HEK293 (cell line): ENCODE results near the gene KCP.

ENCODE experiments used
- CTCF ChIA-PET: fragments of 350-600 bp; formaldehyde crosslinking; extraction: SDS; loops from one replicate; lab custom pipeline; 2021; ENCODE audit warnings: antibody characterized with exemption; lab: Yijun Ruan, JAX
- POLR2A ChIA-PET: fragments of 300-600 bp; formaldehyde crosslinking; extraction: SDS; loops from one replicate; lab custom pipeline; 2020; ENCODE audit warnings: antibody characterized with exemption, inconsistent platforms; lab: Yijun Ruan, JAX
- H3K27ac ChIP-seq: fragments of 200-500 bp; sonication (Bioruptor generic); 2 replicates; pipeline ENCODE4 v1.5.1; 2014; ENCODE audit warnings: low read depth, low read length, control low read depth, inconsistent platforms; ENCODE audit errors: extremely low read depth
- H3K36me3 ChIP-seq, 2 experiments: fragments of 200-500 bp in 1 of 2; sonication (Bioruptor generic) in 1 of 2; 1 replicate in 1 of 2; 2 replicates in 1 of 2; pipeline ENCODE4 v1.5.1; 2014 to 2017; ENCODE audit warnings: inconsistent platforms in 2 of 2, low read length in 2 of 2; ENCODE audit not compliant: control insufficient read depth in 2 of 2, insufficient read depth in 1 of 2
- H3K4me1 ChIP-seq: fragments of 200-500 bp; sonication (Bioruptor generic); 2 replicates; pipeline ENCODE4 v1.5.1; 2014; ENCODE audit warnings: mild to moderate bottlenecking, low read length, inconsistent platforms; ENCODE audit not compliant: control insufficient read depth, insufficient read depth
- H3K4me3 ChIP-seq: 2 replicates; pipeline ENCODE4 v1.5.1; 2011; ENCODE audit warnings: low read depth, mild to moderate bottlenecking, control low read depth, low read length, moderate library complexity
- H3K9me3 ChIP-seq: fragments of 200-500 bp; sonication (Bioruptor generic); 2 replicates; pipeline ENCODE4 v1.5.1; 2014; ENCODE audit warnings: low read depth, low read length, inconsistent platforms; ENCODE audit not compliant: control insufficient read depth, insufficient read depth
- BCL11A ChIP-seq: fragments of 450-650 bp; formaldehyde crosslinking; IDR thresholded peaks from 2 replicates; pipeline ENCODE4 v1.5.1; 2016; ENCODE audit warnings: low read depth, missing biosample characterization, missing genetic modification characterization
- GLIS1 ChIP-seq: fragments of 450-650 bp; formaldehyde crosslinking; IDR thresholded peaks from 2 replicates; pipeline ENCODE4 v1.5.1; 2016; ENCODE audit warnings: missing biosample characterization, missing genetic modification characterization
- GLIS2 ChIP-seq: fragments of 450-650 bp; formaldehyde crosslinking; IDR thresholded peaks from 2 replicates; pipeline ENCODE4 v1.5.1; 2016; ENCODE audit warnings: missing biosample characterization, missing genetic modification characterization
- KLF9 ChIP-seq: fragments of 450-650 bp; formaldehyde crosslinking; IDR thresholded peaks from 2 replicates; pipeline ENCODE4 v1.5.1; 2016; ENCODE audit warnings: missing biosample characterization, missing genetic modification characterization, low read depth
- PATZ1 ChIP-seq: fragments of 450-650 bp; formaldehyde crosslinking; IDR thresholded peaks from 2 replicates; pipeline ENCODE4 v1.5.1; 2016; ENCODE audit warnings: missing biosample characterization, missing genetic modification characterization
- SCRT2 ChIP-seq: fragments of 450-650 bp; formaldehyde crosslinking; IDR thresholded peaks from 2 replicates; pipeline ENCODE4 v1.5.1; 2016; ENCODE audit warnings: missing biosample characterization, missing genetic modification characterization
- SP7 ChIP-seq: fragments of 450-650 bp; formaldehyde crosslinking; IDR thresholded peaks from 2 replicates; pipeline ENCODE4 v1.5.1; 2016; ENCODE audit warnings: missing biosample characterization, missing genetic modification characterization
- ZBTB17 ChIP-seq: fragments of 450-650 bp; formaldehyde crosslinking; IDR thresholded peaks from 2 replicates; pipeline ENCODE4 v1.5.1; 2016; ENCODE audit warnings: missing biosample characterization, missing genetic modification characterization
- ZBTB20 ChIP-seq: fragments of 450-650 bp; formaldehyde crosslinking; IDR thresholded peaks from 2 replicates; pipeline ENCODE4 v1.5.1; 2016; ENCODE audit warnings: missing biosample characterization, missing genetic modification characterization
- ZBTB8A ChIP-seq: fragments of 450-650 bp; formaldehyde crosslinking; IDR thresholded peaks from 2 replicates; pipeline ENCODE4 v1.5.1; 2016; ENCODE audit warnings: missing biosample characterization, missing genetic modification characterization
- ZEB2 ChIP-seq: fragments of 450-650 bp; formaldehyde crosslinking; IDR thresholded peaks from 2 replicates; pipeline ENCODE4 v1.5.1; 2016; ENCODE audit warnings: missing biosample characterization, missing genetic modification characterization
- ZFP69B ChIP-seq: fragments of 450-650 bp; formaldehyde crosslinking; IDR thresholded peaks from 2 replicates; pipeline ENCODE4 v1.5.1; 2016; ENCODE audit warnings: missing biosample characterization, missing genetic modification characterization
- ZIC2 ChIP-seq: fragments of 450-650 bp; formaldehyde crosslinking; IDR thresholded peaks from 2 replicates; pipeline ENCODE4 v1.5.1; 2016; ENCODE audit warnings: missing biosample characterization, missing genetic modification characterization
- ZNF449 ChIP-seq: fragments of 450-650 bp; formaldehyde crosslinking; IDR thresholded peaks from 2 replicates; pipeline ENCODE4 v1.5.1; 2017; ENCODE audit warnings: missing biosample characterization, mild to moderate bottlenecking, missing genetic modification characterization, moderate library complexity
- ZNF513 ChIP-seq: fragments of 450-650 bp; IDR thresholded peaks from 2 replicates; pipeline ENCODE4 v1.5.1; 2018; ENCODE audit warnings: missing biosample characterization, missing genetic modification characterization
- ZNF610 ChIP-seq: fragments of 450-650 bp; formaldehyde crosslinking; IDR thresholded peaks from 2 replicates; pipeline ENCODE4 v1.5.1; 2016; ENCODE audit warnings: missing biosample characterization, missing genetic modification characterization, borderline replicate concordance
- ZNF660 ChIP-seq: fragments of 450-650 bp; IDR thresholded peaks from 2 replicates; pipeline ENCODE4 v1.5.1; 2018; ENCODE audit warnings: missing biosample characterization, mild to moderate bottlenecking, missing genetic modification characterization
- ZNF692 ChIP-seq: fragments of 450-650 bp; formaldehyde crosslinking; IDR thresholded peaks from 2 replicates; pipeline ENCODE4 v1.5.1; 2016; ENCODE audit warnings: missing biosample characterization, missing genetic modification characterization
- ZNF792 ChIP-seq: fragments of 450-650 bp; formaldehyde crosslinking; IDR thresholded peaks from 2 replicates; pipeline ENCODE4 v1.5.1; 2016; ENCODE audit warnings: missing biosample characterization, missing genetic modification characterization
- TF ChIP-seq, protein P1 (sequence below): fragments of 450-650 bp; formaldehyde crosslinking; IDR thresholded peaks from 2 replicates; pipeline ENCODE4 v1.5.1; 2016; ENCODE audit warnings: missing biosample characterization, missing genetic modification characterization

The KCP gene

GRCh38 chr7:128827248-128827958 lies 83.1 kb downstream of the KCP start:
- ChIA-PET CTCF (interaction anchor here (0.6 to 2.3 kb wide), 6 partner anchors 15 to 460 kb away, joined by 3 to 10 read pairs (median 4); no protein-coding TSS in a partner anchor), POLR2A (interaction anchor here (2.3 kb wide), 2 partner anchors 35 to 36 kb away, joined by 5 to 7 read pairs; partner anchors contain the start of gene ATP6V1F)
- TF ChIP-seq ZBTB17 (peak; percentile 21; the same call in 1 of the 2 replicates), ZBTB8A (tag by site-specific recombination) (0 out of 2 replicates have a peak, but pooled peaks have one; percentile 22), SCRT2 (peak; percentile 91), KLF9 (tag by site-specific recombination) (no peak), ZNF513 (tag by site-specific recombination) (no peak), BCL11A (tag by site-specific recombination) (no peak), GLIS1 (tag by site-specific recombination) (peak; percentile 92), ZNF449 (tag by site-specific recombination) (0 out of 2 replicates have a peak, but pooled peaks have one; percentile 33), SP7 (tag by site-specific recombination) (peak; percentile 54; the same call in 1 of the 2 replicates), ZNF692 (tag by site-specific recombination) (peak; percentile 86), PATZ1 (tag by site-specific recombination) (peak; percentile 38; the same call in 1 of the 2 replicates), ZNF660 (tag by site-specific recombination) (peak; percentile 84), GLIS2 (tag by site-specific recombination) (0 out of 2 replicates have a peak, but pooled peaks have one; percentile 34), ZIC2 (tag by site-specific recombination) (peak; percentile 75), ZBTB20 (tag by site-specific recombination) (peak; percentile 60; the same call in 1 of the 2 replicates), ZEB2 (tag by site-specific recombination) (peak; percentile 52), ZNF610 (no peak), ZFP69B (tag by site-specific recombination) (peak; percentile 79)
- no peak overlapping the region for H3K27ac ChIP-seq
- no peaks in the 10 kb centered on the region for H3K36me3 ChIP-seq
- no peaks in the 10 kb centered on the region for H3K9me3 ChIP-seq
- H3K4me3 ChIP-seq = no peak overlapping the region
- H3K4me1 ChIP-seq = no peaks in the 10 kb centered on the region

GRCh38 chr7:128826916-128827247 lies 83.6 kb downstream of the KCP start:
- ChIA-PET CTCF (interaction anchor here (0.6 to 0.7 kb wide), 3 partner anchors 16 to 382 kb away, joined by 3 to 4 read pairs (median 4); no protein-coding TSS in a partner anchor), POLR2A (interaction anchor here (2.3 kb wide), 2 partner anchors 36 kb away, joined by 5 to 7 read pairs; partner anchors contain the start of gene ATP6V1F)
- no peak overlapping the region for H3K27ac ChIP-seq

More at GRCh38 chr7:128826916-128827247, 83.6 kb downstream of the KCP start:
- no peaks in the 10 kb centered on the region for H3K9me3 ChIP-seq
- H3K4me1 ChIP-seq = no peaks in the 10 kb centered on the region
- H3K4me3 ChIP-seq = no peak overlapping the region
- TF ChIP-seq, protein P1, sequence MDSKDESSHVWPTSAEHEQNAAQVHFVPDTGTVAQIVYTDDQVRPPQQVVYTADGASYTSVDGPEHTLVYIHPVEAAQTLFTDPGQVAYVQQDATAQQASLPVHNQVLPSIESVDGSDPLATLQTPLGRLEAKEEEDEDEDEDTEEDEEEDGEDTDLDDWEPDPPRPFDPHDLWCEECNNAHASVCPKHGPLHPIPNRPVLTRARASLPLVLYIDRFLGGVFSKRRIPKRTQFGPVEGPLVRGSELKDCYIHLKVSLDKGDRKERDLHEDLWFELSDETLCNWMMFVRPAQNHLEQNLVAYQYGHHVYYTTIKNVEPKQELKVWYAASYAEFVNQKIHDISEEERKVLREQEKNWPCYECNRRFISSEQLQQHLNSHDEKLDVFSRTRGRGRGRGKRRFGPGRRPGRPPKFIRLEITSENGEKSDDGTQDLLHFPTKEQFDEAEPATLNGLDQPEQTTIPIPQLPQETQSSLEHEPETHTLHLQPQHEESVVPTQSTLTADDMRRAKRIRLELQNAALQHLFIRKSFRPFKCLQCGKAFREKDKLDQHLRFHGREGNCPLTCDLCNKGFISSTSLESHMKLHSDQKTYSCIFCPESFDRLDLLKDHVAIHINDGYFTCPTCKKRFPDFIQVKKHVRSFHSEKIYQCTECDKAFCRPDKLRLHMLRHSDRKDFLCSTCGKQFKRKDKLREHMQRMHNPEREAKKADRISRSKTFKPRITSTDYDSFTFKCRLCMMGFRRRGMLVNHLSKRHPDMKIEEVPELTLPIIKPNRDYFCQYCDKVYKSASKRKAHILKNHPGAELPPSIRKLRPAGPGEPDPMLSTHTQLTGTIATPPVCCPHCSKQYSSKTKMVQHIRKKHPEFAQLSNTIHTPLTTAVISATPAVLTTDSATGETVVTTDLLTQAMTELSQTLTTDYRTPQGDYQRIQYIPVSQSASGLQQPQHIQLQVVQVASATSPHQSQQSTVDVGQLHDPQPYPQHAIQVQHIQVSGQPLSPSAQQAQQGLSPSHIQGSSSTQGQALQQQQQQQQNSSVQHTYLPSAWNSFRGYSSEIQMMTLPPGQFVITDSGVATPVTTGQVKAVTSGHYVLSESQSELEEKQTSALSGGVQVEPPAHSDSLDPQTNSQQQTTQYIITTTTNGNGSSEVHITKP (tag by site-specific recombination) = 0 out of 2 replicates have a peak, but pooled peaks have one; percentile 12
- TF ChIP-seq ZNF792 = no peak
- no peaks in the 10 kb centered on the region for H3K36me3 ChIP-seq
